HEK293T (cell line): ENCODE data around the gene SNRPF.

Experiments used
- CTBP1 ChIP-seq: fragments of 450-650 bp; IDR thresholded peaks from 2 replicates; pipeline ENCODE4 v1.6.1; 2016; ENCODE audit warnings: borderline replicate concordance
- FOXM1 ChIP-seq: fragments of 450-650 bp; IDR thresholded peaks from 2 replicates; pipeline ENCODE4 v1.6.1; 2017; ENCODE audit warnings: mild to moderate bottlenecking, borderline replicate concordance

DNA sequence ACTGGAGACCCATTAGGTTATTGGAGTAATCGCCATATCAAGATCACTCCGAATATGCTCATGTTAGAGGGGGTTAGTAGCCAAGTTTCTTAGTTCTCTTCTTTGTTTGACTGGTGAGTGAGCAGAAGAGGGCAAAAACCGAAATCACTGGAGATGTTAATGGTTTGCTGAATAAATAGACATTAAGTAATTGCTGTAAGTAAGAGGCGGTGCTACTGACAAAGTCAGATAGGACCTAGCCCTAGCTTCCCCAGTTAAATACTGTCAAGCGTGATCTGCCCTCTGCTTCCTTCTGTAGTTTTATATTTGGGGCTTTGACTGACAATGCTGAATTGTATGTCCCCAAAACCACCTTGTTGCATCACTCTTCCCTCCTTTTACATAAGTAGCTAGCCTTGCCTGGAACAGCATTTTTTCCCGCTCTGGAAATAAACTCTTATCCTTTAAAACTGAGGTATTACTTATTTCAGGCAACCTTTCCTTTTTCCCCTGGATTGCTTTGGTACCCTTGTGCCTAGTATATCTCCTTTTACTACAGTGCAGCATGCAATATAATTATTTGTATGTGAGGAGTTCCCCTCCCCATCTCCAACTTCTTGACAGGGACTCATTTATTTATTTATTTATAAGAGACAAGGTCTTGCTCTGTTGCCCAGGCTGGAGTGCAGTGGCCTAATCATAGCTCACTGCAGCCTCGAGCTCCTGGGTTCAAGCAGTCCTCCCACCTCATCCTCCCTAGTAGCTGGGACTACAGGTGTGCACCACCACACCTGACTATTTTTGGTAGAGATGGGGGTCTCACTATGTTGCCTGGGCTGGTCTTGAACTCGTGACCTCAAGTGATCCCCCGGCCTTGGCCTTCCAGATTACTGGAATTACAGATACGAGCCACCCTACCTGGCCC is 1.4 kb downstream of the SNRPF start:
- TF ChIP-seq CTBP1 (no peak), FOXM1 (no peak)
